ENCODE measurements around the gene EML5. TPM values are rescaled to one million over a fixed set of nuclear protein-coding genes. Genes with fewer than 3 reads are reported as not detected.

Gene EML5
- total RNA-seq, 1 donor from 2014 or later, result 1.5 TPM

GRCh38 chr14:88682495-88683114, 110.1 kb downstream of the EML5 start:
- intact Hi-C loops (cut with micrococcal nuclease), result no loop called here
- Mint-ChIP-seq H3K27ac (no peak overlapping the region), H3K27me3 (ENCODE audit: insufficient read depth) (no peaks in the 10 kb centered on the region), H3K4me1 (ENCODE audit: low read depth) (no peaks in the 10 kb centered on the region), H3K4me3 (no peak overlapping the region), H3K9me3 (no peaks in the 10 kb centered on the region), H3K36me3 (ENCODE audit: low read depth) (no peaks in the 10 kb centered on the region)
- no peak for DNase-seq (ENCODE audit: low spot score)

- intact Hi-C loops (cut with micrococcal nuclease), result no loop called here
- H3K9me3 Mint-ChIP-seq, result no peaks in the 10 kb centered on the region
- H3K27ac Mint-ChIP-seq, result no peak overlapping the region
- H3K4me3 Mint-ChIP-seq, result no peak overlapping the region
- H3K27me3 Mint-ChIP-seq (ENCODE audit: insufficient read depth), result no peaks in the 10 kb centered on the region
- H3K36me3 Mint-ChIP-seq (ENCODE audit: low read depth), result no peaks in the 10 kb centered on the region
- no peak for DNase-seq (ENCODE audit: low spot score)
- no peaks in the 10 kb centered on the region for H3K4me1 Mint-ChIP-seq (ENCODE audit: low read depth)
Measured at GRCh38 chr14:88681755-88682494, 110.8 kb downstream of the EML5 start.

- Mint-ChIP-seq H3K36me3 (ENCODE audit: low read depth) (no peaks in the 10 kb centered on the region), H3K4me1 (ENCODE audit: low read depth) (no peaks in the 10 kb centered on the region), H3K9me3 (peaks cover 9% of the 10 kb centered on the region), H3K27me3 (ENCODE audit: insufficient read depth) (no peaks in the 10 kb centered on the region), H3K27ac (no peak overlapping the region), H3K4me3 (no peak overlapping the region)
- intact Hi-C loops (cut with micrococcal nuclease), result no loop called here
- DNase-seq (ENCODE audit: low spot score), result no peak
Measured at GRCh38 chr14:88669346-88669745, 123.4 kb downstream of the EML5 start.

- Mint-ChIP-seq H3K27me3 (ENCODE audit: insufficient read depth) (no peaks in the 10 kb centered on the region), H3K36me3 (ENCODE audit: low read depth) (no peaks in the 10 kb centered on the region), H3K4me3 (no peak overlapping the region)
Measured at GRCh38 chr14:88668448-88669116, 124.2 kb downstream of the EML5 start.

GRCh38 chr14:88667555-88668273, 125.0 kb downstream of the EML5 start:
- no peaks in the 10 kb centered on the region for H3K27me3 Mint-ChIP-seq (ENCODE audit: insufficient read depth)
- DNase-seq (ENCODE audit: low spot score), result peak; percentile 29
- H3K4me3 Mint-ChIP-seq, result no peak overlapping the region
- H3K36me3 Mint-ChIP-seq (ENCODE audit: low read depth), result no peaks in the 10 kb centered on the region
- intact Hi-C loops (cut with micrococcal nuclease), result loop anchor here (1.0 to 2.0 kb wide), 4 partner anchors 125 to 1248 kb away; partner anchors contain the start of gene EML5
- H3K27ac Mint-ChIP-seq, result no peak overlapping the region
- peaks cover 9% of the 10 kb centered on the region for H3K9me3 Mint-ChIP-seq
- H3K4me1 Mint-ChIP-seq (ENCODE audit: low read depth), result no peaks in the 10 kb centered on the region

More at GRCh38 chr14:88668448-88669116, 124.2 kb downstream of the EML5 start:
- no peak for DNase-seq (ENCODE audit: low spot score)
- no peak overlapping the region for H3K27ac Mint-ChIP-seq
- no peaks in the 10 kb centered on the region for H3K4me1 Mint-ChIP-seq (ENCODE audit: low read depth)
- peaks cover 9% of the 10 kb centered on the region for H3K9me3 Mint-ChIP-seq
- intact Hi-C loops (cut with micrococcal nuclease), result no loop called here

GRCh38 chr14:88660056-88660455, 132.7 kb downstream of the EML5 start:
- Mint-ChIP-seq H3K9me3 (peaks cover 16% of the 10 kb centered on the region), H3K4me1 (ENCODE audit: low read depth) (no peaks in the 10 kb centered on the region), H3K27me3 (ENCODE audit: insufficient read depth) (no peaks in the 10 kb centered on the region), H3K36me3 (ENCODE audit: low read depth) (no peaks in the 10 kb centered on the region), H3K4me3 (no peak overlapping the region), H3K27ac (no peak overlapping the region)
- DNase-seq (ENCODE audit: low spot score), result no peak
- intact Hi-C loops (cut with micrococcal nuclease), result no loop called here

GRCh38 chr14:88639221-88639620, 153.5 kb downstream of the EML5 start:
- intact Hi-C loops (cut with micrococcal nuclease), result no loop called here
- H3K36me3 Mint-ChIP-seq (ENCODE audit: low read depth), result peaks cover 4% of the 10 kb centered on the region
- peaks cover 15% of the 10 kb centered on the region for H3K9me3 Mint-ChIP-seq
- DNase-seq (ENCODE audit: low spot score), result no peak
- H3K27ac Mint-ChIP-seq, result no peak overlapping the region
- no peaks in the 10 kb centered on the region for H3K4me1 Mint-ChIP-seq (ENCODE audit: low read depth)
- H3K27me3 Mint-ChIP-seq (ENCODE audit: insufficient read depth), result no peaks in the 10 kb centered on the region
- H3K4me3 Mint-ChIP-seq, result no peak overlapping the region

- H3K27ac Mint-ChIP-seq, result no peak overlapping the region
- H3K4me3 Mint-ChIP-seq, result no peak overlapping the region
- intact Hi-C loops (cut with micrococcal nuclease), result no loop called here
- no peaks in the 10 kb centered on the region for H3K9me3 Mint-ChIP-seq
- no peaks in the 10 kb centered on the region for H3K4me1 Mint-ChIP-seq (ENCODE audit: low read depth)
- H3K27me3 Mint-ChIP-seq (ENCODE audit: insufficient read depth), result no peaks in the 10 kb centered on the region
- no peaks in the 10 kb centered on the region for H3K36me3 Mint-ChIP-seq (ENCODE audit: low read depth)
- no peak for DNase-seq (ENCODE audit: low spot score)
Measured at GRCh38 chr14:88632512-88632911, 160.2 kb downstream of the EML5 start.

GRCh38 chr14:88631091-88631490, 161.7 kb downstream of the EML5 start:
- H3K4me1 Mint-ChIP-seq (ENCODE audit: low read depth), result no peaks in the 10 kb centered on the region
- no peaks in the 10 kb centered on the region for H3K27me3 Mint-ChIP-seq (ENCODE audit: insufficient read depth)
- intact Hi-C loops (cut with micrococcal nuclease), result no loop called here
- no peak overlapping the region for H3K4me3 Mint-ChIP-seq
- H3K27ac Mint-ChIP-seq, result no peak overlapping the region
- DNase-seq (ENCODE audit: low spot score), result no peak
- H3K36me3 Mint-ChIP-seq (ENCODE audit: low read depth), result no peaks in the 10 kb centered on the region
- H3K9me3 Mint-ChIP-seq, result no peaks in the 10 kb centered on the region

GRCh38 chr14:88630565-88630964, 162.2 kb downstream of the EML5 start:
- no peak overlapping the region for H3K27ac Mint-ChIP-seq
- DNase-seq (ENCODE audit: low spot score), result no peak
- no peaks in the 10 kb centered on the region for H3K4me1 Mint-ChIP-seq (ENCODE audit: low read depth)
- H3K36me3 Mint-ChIP-seq (ENCODE audit: low read depth), result no peaks in the 10 kb centered on the region
- no peaks in the 10 kb centered on the region for H3K27me3 Mint-ChIP-seq (ENCODE audit: insufficient read depth)
- H3K4me3 Mint-ChIP-seq, result no peak overlapping the region
- H3K9me3 Mint-ChIP-seq, result no peaks in the 10 kb centered on the region
- intact Hi-C loops (cut with micrococcal nuclease), result no loop called here

GRCh38 chr14:88628462-88628861, 164.3 kb downstream of the EML5 start:
- H3K27me3 Mint-ChIP-seq (ENCODE audit: insufficient read depth), result no peaks in the 10 kb centered on the region
- H3K36me3 Mint-ChIP-seq (ENCODE audit: low read depth), result no peaks in the 10 kb centered on the region
- intact Hi-C loops (cut with micrococcal nuclease), result loop anchor here (2.0 kb wide), 1 partner anchor 14 kb away; no protein-coding TSS in a partner anchor
- no peak for DNase-seq (ENCODE audit: low spot score)
- no peaks in the 10 kb centered on the region for H3K9me3 Mint-ChIP-seq
- H3K4me1 Mint-ChIP-seq (ENCODE audit: low read depth), result no peaks in the 10 kb centered on the region
- no peak overlapping the region for H3K4me3 Mint-ChIP-seq
- no peak overlapping the region for H3K27ac Mint-ChIP-seq

- H3K36me3 Mint-ChIP-seq (ENCODE audit: low read depth), result no peaks in the 10 kb centered on the region
Measured at GRCh38 chr14:88628033-88628432, 164.7 kb downstream of the EML5 start.

More at GRCh38 chr14:88628033-88628432, 164.7 kb downstream of the EML5 start:
- no peak overlapping the region for H3K27ac Mint-ChIP-seq
- intact Hi-C loops (cut with micrococcal nuclease), result loop anchor here (2.0 kb wide), 1 partner anchor 13 kb away; no protein-coding TSS in a partner anchor
- no peaks in the 10 kb centered on the region for H3K4me1 Mint-ChIP-seq (ENCODE audit: low read depth)
- no peak for DNase-seq (ENCODE audit: low spot score)
- H3K4me3 Mint-ChIP-seq, result no peak overlapping the region
- H3K27me3 Mint-ChIP-seq (ENCODE audit: insufficient read depth), result no peaks in the 10 kb centered on the region
- H3K9me3 Mint-ChIP-seq, result no peaks in the 10 kb centered on the region

Measured in activated T-helper 1 cell treated with anti-CD3 and anti-CD28 coated beads, Interleukin-12 subunit alpha, Interleukin-12 subunit beta, Interleukin-2, Interleukin-4 antibody, amounts not matched to agents 30 ng/mL and 10 ng/mL and 1 ng/mL, durations not matched to agents 14 hours and 24 hours and 36 hours (primary cell).